ENCODE data around the gene AGBL1. TPM values are rescaled to one million over a fixed set of nuclear protein-coding genes. Genes with fewer than 3 reads are reported as not detected.

Gene AGBL1
- total RNA-seq, 1 donor from 2014 or later, result 5.5 TPM

GRCh38 chr15:86557018-86557550 lies 477.4 kb downstream of the AGBL1 start:
- Mint-ChIP-seq H3K4me3 (no peak overlapping the region), H3K4me1 (peaks cover 45% of the 10 kb centered on the region), H3K27ac (no peak overlapping the region), H3K36me3 (no peaks in the 10 kb centered on the region), H3K27me3 (ENCODE audit: insufficient read depth, low read depth) (peaks cover 2% of the 10 kb centered on the region), H3K9me3 (peaks cover 10% of the 10 kb centered on the region)
- Histone ChIP-seq H3K9ac (no peak overlapping the region), H2AFZ (replicated peaks) (no peak overlapping the region), H3K79me2 (ENCODE audit: low read depth) (no peaks in the 10 kb centered on the region), H3K4me3 (no peak overlapping the region), H4K20me1 (ENCODE audit: low read depth) (no peaks in the 10 kb centered on the region), H3K27ac (no peak overlapping the region), H3K27me3 (no peaks in the 10 kb centered on the region), H3K4me2 (peak overlapping the region; percentile 32), H3K4me1 (peaks cover 48% of the 10 kb centered on the region), H3K9me3 (ENCODE audit: low read depth) (no peaks in the 10 kb centered on the region), H3K36me3 (no peaks in the 10 kb centered on the region), H3F3A (ENCODE audit: low read depth) (peaks cover 23% of the 10 kb centered on the region)
- DNase-seq (ENCODE audit: low spot score), result peak; percentile 45
- TF ChIP-seq EZH2 (IDR thresholded peaks at IDR 0.05), result no peak
- TF ChIP-seq EZH2phosphoT487 (IDR thresholded peaks at IDR 0.05), result no peak
- TF ChIP-seq CTCF (IDR thresholded peaks at IDR 0.05), result no peak

- Mint-ChIP-seq H3K4me3 (no peak overlapping the region), H3K9me3 (peaks cover 15% of the 10 kb centered on the region), H3K27me3 (ENCODE audit: insufficient read depth, low read depth) (peaks cover 2% of the 10 kb centered on the region), H3K27ac (no peak overlapping the region), H3K36me3 (peaks cover 1% of the 10 kb centered on the region), H3K4me1 (peaks cover 42% of the 10 kb centered on the region)
- no peak overlapping the region for H3K9ac ChIP-seq
- H2AFZ ChIP-seq (replicated peaks), result peak overlapping the region; percentile 80
- peaks cover 23% of the 10 kb centered on the region for H3F3A ChIP-seq (ENCODE audit: low read depth)
- peak overlapping the region; percentile 32 for H3K4me2 ChIP-seq
- no peak for TF ChIP-seq EZH2phosphoT487 (IDR thresholded peaks at IDR 0.05)
- TF ChIP-seq EZH2 (IDR thresholded peaks at IDR 0.05), result no peak
- no peak for TF ChIP-seq CTCF (IDR thresholded peaks at IDR 0.05)
- no peaks in the 10 kb centered on the region for H3K79me2 ChIP-seq (ENCODE audit: low read depth)
- H3K27me3 ChIP-seq, result no peaks in the 10 kb centered on the region
- H3K36me3 ChIP-seq, result no peaks in the 10 kb centered on the region
- DNase-seq (ENCODE audit: low spot score), result peak; percentile 37
- H3K4me3 ChIP-seq, result no peak overlapping the region
- H3K9me3 ChIP-seq (ENCODE audit: low read depth), result no peaks in the 10 kb centered on the region
- peak overlapping the region; percentile 70 for H3K27ac ChIP-seq
- peaks cover 48% of the 10 kb centered on the region for H3K4me1 ChIP-seq
- no peaks in the 10 kb centered on the region for H4K20me1 ChIP-seq (ENCODE audit: low read depth)
Observed at GRCh38 chr15:86558252-86558651, 478.6 kb downstream of the AGBL1 start.

- H3K9me3 ChIP-seq (ENCODE audit: low read depth), result no peaks in the 10 kb centered on the region
- H4K20me1 ChIP-seq (ENCODE audit: low read depth), result no peaks in the 10 kb centered on the region
- no peak overlapping the region for H3K4me3 ChIP-seq
- peaks cover 48% of the 10 kb centered on the region for H3K4me1 ChIP-seq
- H3K36me3 ChIP-seq, result no peaks in the 10 kb centered on the region
- Mint-ChIP-seq H3K27me3 (ENCODE audit: insufficient read depth, low read depth) (peaks cover 2% of the 10 kb centered on the region), H3K4me3 (no peak overlapping the region), H3K4me1 (peaks cover 42% of the 10 kb centered on the region), H3K9me3 (peaks cover 18% of the 10 kb centered on the region), H3K27ac (no peak overlapping the region), H3K36me3 (peaks cover 1% of the 10 kb centered on the region)
- peaks cover 23% of the 10 kb centered on the region for H3F3A ChIP-seq (ENCODE audit: low read depth)
- H3K27ac ChIP-seq, result peak overlapping the region; percentile 70
- TF ChIP-seq CTCF (IDR thresholded peaks at IDR 0.05), result no peak
- TF ChIP-seq EZH2phosphoT487 (IDR thresholded peaks at IDR 0.05), result no peak
- no peak for TF ChIP-seq EZH2 (IDR thresholded peaks at IDR 0.05)
- peak overlapping the region; percentile 80 for H2AFZ ChIP-seq (replicated peaks)
- no peaks in the 10 kb centered on the region for H3K79me2 ChIP-seq (ENCODE audit: low read depth)
- H3K4me2 ChIP-seq, result peak overlapping the region; percentile 32
- DNase-seq (ENCODE audit: low spot score), result no peak
- no peaks in the 10 kb centered on the region for H3K27me3 ChIP-seq
- H3K9ac ChIP-seq, result no peak overlapping the region
Observed at GRCh38 chr15:86558686-86559085, 479.0 kb downstream of the AGBL1 start.

Data from neural progenitor cell (in vitro differentiated cells).